ENCODE data around the gene HPS4. TPM values are rescaled to one million over a fixed set of nuclear protein-coding genes. Genes with fewer than 3 reads are reported as not detected.

The HPS4 gene
- total and polyA plus RNA-seq, 2 of the 8 experiments (the other 6 are each of a cell fraction or from before 2014, with no cell fraction given), result 28.0 to 35.2 TPM

DNA sequence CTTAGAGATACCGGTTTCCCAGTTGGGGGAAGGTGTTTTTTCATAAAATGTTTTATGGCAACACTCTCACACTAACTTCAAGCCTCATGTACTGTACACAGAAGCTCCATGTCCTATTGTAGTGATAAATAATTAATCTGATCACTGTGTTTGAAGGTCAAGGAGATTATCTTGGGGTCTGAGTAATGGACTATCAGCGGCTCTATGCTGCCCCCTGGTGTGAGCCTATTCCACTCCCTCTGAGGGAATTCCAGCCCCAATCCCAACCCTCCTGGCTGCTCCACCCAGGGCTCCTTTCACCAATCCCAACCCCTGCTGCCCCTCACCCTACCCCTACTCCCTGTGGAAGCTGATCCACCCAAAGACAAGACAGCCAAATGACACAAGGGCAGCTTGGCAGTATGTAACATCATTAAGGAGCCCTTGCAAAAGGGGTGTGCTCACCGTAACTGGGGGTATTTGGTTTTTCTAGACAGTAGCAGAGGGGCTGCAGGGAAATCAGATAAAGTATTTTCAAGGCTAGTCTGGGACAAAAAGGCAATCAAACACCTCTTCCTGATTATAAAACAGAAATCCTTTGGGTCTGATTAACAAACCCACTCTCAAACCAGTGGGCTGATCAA, 22.3 kb downstream of the HPS4 start:
- H2BK15ac ChIP-seq (ENCODE audit: low read length), result no peak overlapping the region
- no peak overlapping the region for H3K4ac ChIP-seq (replicated peaks; ENCODE audit: insufficient read length, low read depth, low read length)
- FAIRE-seq (peak; percentile 96), DNase-seq (ENCODE audit: low read depth in 1 of 2, low spot score in 2 of 2) (peak; percentile 53 to 90)
- peaks cover 5 to 9% of the 10 kb centered on the region in 2 experiments for H4K20me1 ChIP-seq (replicated peaks in 1 of 2; ENCODE audit: control insufficient read depth in 1 of 2, insufficient read depth in 2 of 2, low read length in 2 of 2)
- H3K9me3 ChIP-seq (ENCODE audit: insufficient read depth in 2 of 2, low read depth in 1 of 2, low read length in 1 of 2), result no peaks in the 10 kb centered on the region
- CTCF ChIA-PET (ENCODE audit: partially characterized antibody), result interaction anchor here (0.6 to 7.8 kb wide), 40 partner anchors 9 to 719 kb away, joined by 3 to 98 read pairs (median 6); partner anchors contain the start of genes HPS4, MYO18B and SRRD
- no peak overlapping the region for H3K4me3 ChIP-seq (ENCODE audit: extremely low read depth in 1 of 4, insufficient read depth in 2 of 4, low read depth in 3 of 4, low read length in 4 of 4)
- H3K4me2 ChIP-seq (ENCODE audit: insufficient read depth in 1 of 2, low read depth in 2 of 2, low read length in 2 of 2), result no peak overlapping the region
- H3K14ac ChIP-seq (ENCODE audit: insufficient read length), result no peak overlapping the region
- H4K8ac ChIP-seq (ENCODE audit: extremely low read depth, insufficient read depth, low read length), result no peak overlapping the region
- no peak overlapping the region for H3K56ac ChIP-seq (replicated peaks; ENCODE audit: insufficient read length, low read depth, low read length)
- H3K23ac ChIP-seq (ENCODE audit: insufficient read length), result no peak overlapping the region
- H3K9ac ChIP-seq (replicated peaks in 1 of 4; ENCODE audit: extremely low read depth in 1 of 4, low read depth in 3 of 4, low read length in 3 of 4), result no peak overlapping the region
- H4K5ac ChIP-seq (ENCODE audit: insufficient read length, low read depth, low read length), result no peak overlapping the region
- no peaks in the 10 kb centered on the region for H3K4me1 ChIP-seq (replicated peaks in 1 of 4; ENCODE audit: control insufficient read depth in 3 of 4, insufficient read depth in 4 of 4, low read length in 3 of 4)
- H2BK5ac ChIP-seq (ENCODE audit: low read depth, low read length), result no peak overlapping the region
- no peak overlapping the region for H2BK12ac ChIP-seq (ENCODE audit: low read depth, low read length)
- peaks cover 0 to 2% of the 10 kb centered on the region in 2 experiments; a peak in 1 of 4 replicates for H3K79me2 ChIP-seq (ENCODE audit: control insufficient read depth in 1 of 2, insufficient read depth in 2 of 2, low read length in 2 of 2)
- no peak overlapping the region for H4K91ac ChIP-seq (replicated peaks; ENCODE audit: insufficient read length, low read length)
- H2AK5ac ChIP-seq (ENCODE audit: low read depth, low read length), result no peak overlapping the region
- H2AFZ ChIP-seq (ENCODE audit: low read length), result no peak overlapping the region
- no peak overlapping the region for H2BK20ac ChIP-seq (ENCODE audit: low read length)
- POLR2A ChIA-PET (ENCODE audit: partially characterized antibody), result interaction anchor here (1.0 to 1.6 kb wide), 5 partner anchors 21 to 97 kb away, joined by 3 to 4 read pairs (median 3); partner anchors contain the start of genes HPS4 and SRRD
- H3K36me3 ChIP-seq (ENCODE audit: control insufficient read depth in 2 of 4, insufficient read depth in 4 of 4, low read length in 3 of 4), result peaks cover 14 to 58% (median 44%) of the 10 kb centered on the region in 4 experiments
- WGBS, 2 experiments (ENCODE audit: extremely low coverage in 1 of 2, insufficient coverage in 1 of 2, insufficient read length in 1 of 2, insufficient replicate concordance in 2 of 2, low coverage in 1 of 2, low lambda C conversion rate in 2 of 2, missing lambda C conversion rate in 1 of 2), result 30% methylated on average over 3 of the region's 3 CpGs; no CpG with 5 or more reads in 1 of the 2 experiments
- no peak overlapping the region for H3K27ac ChIP-seq (ENCODE audit: low read depth, low read length)
- no peak overlapping the region for H3K18ac ChIP-seq (ENCODE audit: extremely low read depth, low read length)
- no peaks in the 10 kb centered on the region for H3K23me2 ChIP-seq (ENCODE audit: low read depth, low read length)
- H3K27me3 ChIP-seq (replicated peaks in 1 of 4; ENCODE audit: control insufficient read depth in 3 of 4, extremely low read depth in 1 of 4, insufficient read depth in 3 of 4, low read length in 3 of 4), result no peaks in the 10 kb centered on the region
- 0 out of 2 replicates have a peak, but pooled peaks cover 2% of the 10 kb centered on the region for H3K79me1 ChIP-seq (ENCODE audit: low read depth, low read length)
- no peak overlapping the region for H2BK120ac ChIP-seq (replicated peaks; ENCODE audit: low read depth, low read length)
- TF ChIP-seq HDAC6 (IDR thresholded peaks at IDR 0.05; ENCODE audit: low read depth, low read length) (no peak), POLR2AphosphoS5 (IDR thresholded peaks at IDR 0.05; ENCODE audit: low read depth, low read length) (no peak), CHD1 (IDR thresholded peaks at IDR 0.05; ENCODE audit: low read depth, low read length) (no peak), RNF2 (IDR thresholded peaks at IDR 0.05; ENCODE audit: borderline replicate concordance, low read depth, low read length, missing control alignments, poor library complexity, severe bottlenecking) (no peak), RAD21 (IDR thresholded peaks at IDR 0.05 in 1 of 2, conservative IDR thresholded peaks at IDR 0.05 in 1 of 2; ENCODE audit: low read depth in 2 of 2, low read length in 2 of 2) (peak; percentile 81 to 84), SP4 (IDR thresholded peaks at IDR 0.05; ENCODE audit: low read length) (no peak), TAF7 (optimal IDR thresholded peaks at IDR 0.05; ENCODE audit: borderline replicate concordance, low read depth, low read length) (no peak), TEAD4 (IDR thresholded peaks at IDR 0.05; ENCODE audit: low read depth, low read length) (peak; percentile 65; the same call in 1 of the 2 replicates)
- TF ChIP-seq, protein P1, sequence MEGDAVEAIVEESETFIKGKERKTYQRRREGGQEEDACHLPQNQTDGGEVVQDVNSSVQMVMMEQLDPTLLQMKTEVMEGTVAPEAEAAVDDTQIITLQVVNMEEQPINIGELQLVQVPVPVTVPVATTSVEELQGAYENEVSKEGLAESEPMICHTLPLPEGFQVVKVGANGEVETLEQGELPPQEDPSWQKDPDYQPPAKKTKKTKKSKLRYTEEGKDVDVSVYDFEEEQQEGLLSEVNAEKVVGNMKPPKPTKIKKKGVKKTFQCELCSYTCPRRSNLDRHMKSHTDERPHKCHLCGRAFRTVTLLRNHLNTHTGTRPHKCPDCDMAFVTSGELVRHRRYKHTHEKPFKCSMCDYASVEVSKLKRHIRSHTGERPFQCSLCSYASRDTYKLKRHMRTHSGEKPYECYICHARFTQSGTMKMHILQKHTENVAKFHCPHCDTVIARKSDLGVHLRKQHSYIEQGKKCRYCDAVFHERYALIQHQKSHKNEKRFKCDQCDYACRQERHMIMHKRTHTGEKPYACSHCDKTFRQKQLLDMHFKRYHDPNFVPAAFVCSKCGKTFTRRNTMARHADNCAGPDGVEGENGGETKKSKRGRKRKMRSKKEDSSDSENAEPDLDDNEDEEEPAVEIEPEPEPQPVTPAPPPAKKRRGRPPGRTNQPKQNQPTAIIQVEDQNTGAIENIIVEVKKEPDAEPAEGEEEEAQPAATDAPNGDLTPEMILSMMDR (IDR thresholded peaks at IDR 0.05; ENCODE audit: control extremely low read depth in 1 of 3, insufficient read depth in 1 of 3, low read depth in 1 of 3, low read length in 3 of 3), result peak; percentile 58 to 80 (median 76)

All from H1 (cell line).